Measurements from ENCODE around the gene CTNNA1.

DNA sequence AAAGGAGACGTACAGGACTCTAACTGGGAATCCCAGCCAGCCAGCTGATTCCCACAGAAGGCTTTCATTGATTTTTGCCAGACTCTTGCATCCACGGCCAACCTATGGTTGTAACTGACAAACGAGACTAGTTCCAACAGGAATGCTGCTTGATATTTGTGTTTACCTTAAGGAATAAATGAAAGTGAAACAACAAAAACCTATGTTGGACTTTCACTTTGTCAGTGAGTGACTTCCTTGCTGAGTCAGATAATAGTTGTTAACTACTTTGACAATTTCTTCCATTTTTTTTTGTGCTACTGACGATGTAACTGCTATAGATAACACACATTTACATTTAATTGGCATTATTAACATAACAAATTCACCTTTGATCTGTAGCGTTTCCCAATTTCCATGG lies 185.3 kb downstream of the CTNNA1 start:
- TF ChIP-seq ZNF274 (IDR thresholded peaks at IDR 0.05; ENCODE audit: low read depth, low read length) (no peak), YY1 (IDR thresholded peaks at IDR 0.05; ENCODE audit: insufficient read depth, insufficient read length) (no peak)
